SU-DHL-6 (cell line): ENCODE measurements around the gene PAM16.

Source experiments
- CTCF ChIP-seq: fragments of 200-600 bp; sonication (generic); IDR thresholded peaks from one replicate; pipeline ENCODE4 v1.5.1; 2017; ENCODE audit warnings: antibody characterized with exemption, mild to moderate bottlenecking, low read length, moderate library complexity; ENCODE audit not compliant: insufficient read depth, poor library complexity, severe bottlenecking
- EZH2phosphoT487 ChIP-seq: fragments of 200-600 bp; sonication (generic), shearing (Covaris generic); conservative IDR thresholded peaks from 2 replicates; pipeline ENCODE4 v1.6.1; 2018; ENCODE audit warnings: mild to moderate bottlenecking, antibody characterized with exemption, low read length, moderate library complexity, mixed read lengths

DNA sequence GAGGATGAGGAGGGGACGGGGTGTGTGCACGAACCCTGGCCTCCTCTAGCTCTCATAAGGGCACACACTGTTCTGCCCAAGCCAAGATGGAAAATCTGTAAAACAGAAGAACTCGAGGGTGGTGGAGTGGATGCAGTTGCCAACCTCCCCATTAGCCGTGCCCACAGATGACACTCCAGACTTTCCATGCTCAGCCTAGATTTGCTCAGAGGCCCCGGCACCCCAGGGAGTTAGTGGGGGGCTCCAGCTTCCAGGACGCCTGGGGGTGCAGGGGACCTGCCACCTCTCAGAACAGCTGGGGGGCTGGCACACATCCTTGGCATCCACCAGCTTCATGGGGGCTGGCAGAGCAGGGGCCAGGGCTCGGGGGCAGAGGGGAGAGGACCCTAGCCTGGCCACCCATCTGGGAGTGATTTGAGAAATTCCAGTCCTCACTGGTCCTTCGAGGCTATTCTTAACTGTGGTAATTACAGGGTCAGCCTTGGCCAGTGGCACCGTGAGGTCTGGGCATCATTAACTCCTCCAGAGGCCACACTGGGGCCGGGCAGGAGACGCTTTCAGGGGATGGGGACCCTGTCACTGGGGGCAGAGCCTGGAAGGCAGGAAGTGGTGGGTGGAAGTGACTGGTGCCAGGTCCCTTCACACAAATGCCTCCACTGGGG lies 34.8 kb upstream of the PAM16 start:
- TF ChIP-seq CTCF, result no peak
- no peak for TF ChIP-seq EZH2phosphoT487
